OCI-LY3 (cell line): Measurements from ENCODE around the gene MYOD1.

Source experiments
- H2AFZ ChIP-seq: fragments of 200-600, 300-600 bp; shearing (Covaris generic); 2 replicates; pipeline ENCODE4 v1.6.0; 2014; ENCODE audit warnings: antibody characterized with exemption, low read depth, low read length
- H3K27ac ChIP-seq: fragments of 200-600, 300-600 bp; sonication (generic); 2 replicates; pipeline ENCODE4 v1.5.1; 2014; ENCODE audit warnings: mild to moderate bottlenecking, low read length, moderate library complexity, mixed read lengths
- H3K27me3 ChIP-seq: fragments of 200-600, 300-600 bp; sonication (generic); 2 replicates; pipeline ENCODE4 v1.6.1; 2014; ENCODE audit warnings: low read depth, low read length, mixed read lengths
- H3K36me3 ChIP-seq: fragments of 200-600, 300-600 bp; sonication (generic); replicated peaks from 2 replicates; pipeline ENCODE3; 2014; ENCODE audit warnings: low read depth, low read length, mixed read lengths
- H3K4me1 ChIP-seq: fragments of 300-600, 200-600 bp; sonication (generic); 2 replicates; pipeline ENCODE4 v1.6.1; 2014; ENCODE audit warnings: low read length, mixed read lengths
- H3K4me2 ChIP-seq: fragments of 200-600, 300-600 bp; sonication (generic); 2 replicates; pipeline ENCODE4 v1.6.1; 2014; ENCODE audit warnings: low read length, mixed read lengths
- H3K4me3 ChIP-seq: fragments of 300-600, 200-600 bp; sonication (generic); 2 replicates; pipeline ENCODE4 v1.5.1; 2014; ENCODE audit warnings: antibody characterized with exemption, mild to moderate bottlenecking, low read length, moderate library complexity
- H3K79me2 ChIP-seq: fragments of 300-600, 200-600 bp; shearing (Covaris generic); 2 replicates; pipeline ENCODE4 v1.6.1; 2014; ENCODE audit warnings: mild to moderate bottlenecking, low read length, mixed read lengths
- H3K9ac ChIP-seq: fragments of 300-600, 200-600 bp; shearing (Covaris generic); 2 replicates; pipeline ENCODE4 v1.6.0; 2014; ENCODE audit warnings: mild to moderate bottlenecking, low read length, moderate library complexity
- H3K9me3 ChIP-seq: fragments of 200-600, 300-600 bp; shearing (Covaris generic); 2 replicates; pipeline ENCODE4 v1.6.1; 2014; ENCODE audit warnings: low read length, mixed read lengths; ENCODE audit not compliant: insufficient read depth
- H4K20me1 ChIP-seq: fragments of 200-600, 300-600 bp; sonication (generic); 2 replicates; pipeline ENCODE4 v1.6.1; 2016; ENCODE audit warnings: low read length, mixed read lengths; ENCODE audit not compliant: insufficient read depth
- CTCF ChIP-seq: fragments of 200-600, 300-600 bp; sonication (generic); IDR thresholded peaks from 2 replicates; pipeline ENCODE4 v1.5.1; 2014; ENCODE audit warnings: antibody characterized with exemption, low read length, low read depth
- EZH2phosphoT487 ChIP-seq: fragments of 200-600 bp; shearing (Covaris generic); IDR thresholded peaks from 2 replicates; pipeline ENCODE4 v1.6.1; 2018; ENCODE audit warnings: antibody characterized with exemption, mixed run types, low read depth

The MYOD1 gene

GRCh38 chr11:17736579-17736893, 17.2 kb downstream of the MYOD1 start:
- Histone ChIP-seq H3K79me2 (no peaks in the 10 kb centered on the region), H3K9ac (no peak overlapping the region), H3K4me1 (no peaks in the 10 kb centered on the region), H4K20me1 (no peaks in the 10 kb centered on the region), H3K27ac (no peak overlapping the region), H2AFZ (no peak overlapping the region), H3K36me3 (no peaks in the 10 kb centered on the region), H3K4me2 (no peak overlapping the region), H3K27me3 (no peaks in the 10 kb centered on the region), H3K9me3 (no peaks in the 10 kb centered on the region), H3K4me3 (no peak overlapping the region)
- TF ChIP-seq EZH2phosphoT487 (no peak), CTCF (no peak)

GRCh38 chr11:17736930-17737817, 17.8 kb downstream of the MYOD1 start:
- TF ChIP-seq CTCF: no peak
- no peak for TF ChIP-seq EZH2phosphoT487
- no peak overlapping the region for H2AFZ ChIP-seq
- no peak overlapping the region for H3K4me2 ChIP-seq
- H3K27me3 ChIP-seq: no peaks in the 10 kb centered on the region
- H4K20me1 ChIP-seq: no peaks in the 10 kb centered on the region
- H3K4me3 ChIP-seq: no peak overlapping the region
- no peak overlapping the region for H3K9ac ChIP-seq
- no peak overlapping the region for H3K27ac ChIP-seq
- H3K36me3 ChIP-seq: no peaks in the 10 kb centered on the region
- H3K4me1 ChIP-seq: no peaks in the 10 kb centered on the region
- H3K9me3 ChIP-seq: no peaks in the 10 kb centered on the region
- H3K79me2 ChIP-seq: no peaks in the 10 kb centered on the region

- no peak overlapping the region for H3K4me2 ChIP-seq
- H3K27ac ChIP-seq: no peak overlapping the region
- H3K79me2 ChIP-seq: no peaks in the 10 kb centered on the region
- no peak overlapping the region for H3K4me3 ChIP-seq
- no peaks in the 10 kb centered on the region for H3K4me1 ChIP-seq
- no peak for TF ChIP-seq EZH2phosphoT487
- no peaks in the 10 kb centered on the region for H3K36me3 ChIP-seq
- H3K27me3 ChIP-seq: no peaks in the 10 kb centered on the region
- no peak overlapping the region for H3K9ac ChIP-seq
- H4K20me1 ChIP-seq: no peaks in the 10 kb centered on the region
- no peak overlapping the region for H2AFZ ChIP-seq
- H3K9me3 ChIP-seq: no peaks in the 10 kb centered on the region
These were observed 19.0 kb downstream of the MYOD1 start for GRCh38 chr11:17738151-17738973.

GRCh38 chr11:17739945-17740338, 20.6 kb downstream of the MYOD1 start:
- Histone ChIP-seq H3K9me3 (no peaks in the 10 kb centered on the region), H3K9ac (no peak overlapping the region), H3K79me2 (no peaks in the 10 kb centered on the region), H4K20me1 (no peaks in the 10 kb centered on the region), H3K27ac (no peak overlapping the region), H3K4me2 (no peak overlapping the region), H3K4me1 (no peaks in the 10 kb centered on the region), H3K27me3 (no peaks in the 10 kb centered on the region), H2AFZ (no peak overlapping the region), H3K4me3 (no peak overlapping the region), H3K36me3 (no peaks in the 10 kb centered on the region)
- no peak for TF ChIP-seq CTCF
- TF ChIP-seq EZH2phosphoT487: no peak
